A549 (cell line): ENCODE data around the gene SERTAD1. TPM values are rescaled to one million over a fixed set of nuclear protein-coding genes. Genes with fewer than 3 reads are reported as not detected.

ENCODE experiments used
- ATAC-seq, 2 experiments: fragments of 200-7000 bp in 1 of 2; fragments of >200 bp in 1 of 2; cut with Nextera tagmentation in 1 of 2; cut with Tn5 transposase in 1 of 2; 3 replicates each; pipeline versions ENCODE4 v1.8.0 to v1.9.1; 2018 to 2020; ENCODE audit warnings: mild to moderate bottlenecking in 1 of 2, moderate library complexity in 1 of 2
- CTCF ChIA-PET: fragments of 300-600 bp; sonication (Branson Sonifier 250); formaldehyde crosslinking; extraction: SDS; loops from one replicate; lab custom pipeline; 2021; ENCODE audit warnings: antibody characterized with exemption, inconsistent platforms; lab: Yijun Ruan, JAX
- POLR2A ChIA-PET: fragments of 350-600 bp; formaldehyde crosslinking; extraction: SDS; loops from one replicate; lab custom pipeline; 2021; ENCODE audit warnings: antibody characterized with exemption, inconsistent platforms; lab: Yijun Ruan, JAX
- DNase-seq, 2 experiments: peaks; one replicate each; pipeline versions ENCODE4 v3.0.0 to v3.0.0-alpha.2; 2011 to 2016; ENCODE audit warnings: low read depth in 1 of 2, low spot score in 1 of 2
- FAIRE-seq: peaks from 2 replicates; lab custom pipeline; 2011; peaks lifted over from hg19 to GRCh38; lab: Jason Lieb, UNC
- H3K27ac ChIP-seq, 2 experiments: fragments of >200 bp; sonication (Bioruptor Twin); formaldehyde crosslinking; 3 replicates each; pipeline ENCODE4 v1.5.1; 2016 to 2017
- H3K4me1 ChIP-seq: fragments of >200 bp; sonication (Bioruptor Twin); formaldehyde crosslinking; 3 replicates; pipeline ENCODE4 v1.6.1; 2016
- H3K4me2 ChIP-seq: fragments of >200 bp; sonication (Bioruptor Twin); formaldehyde crosslinking; 3 replicates; pipeline ENCODE4 v1.6.1; 2016
- H3K4me3 ChIP-seq: fragments of >200 bp; sonication (Bioruptor Twin); formaldehyde crosslinking; 3 replicates; pipeline ENCODE4 v1.5.1; 2016
- H3K9me3 ChIP-seq: fragments of >200 bp; sonication (Bioruptor Twin); formaldehyde crosslinking; 3 replicates; pipeline ENCODE4 v1.6.1; 2016
- BHLHE40 ChIP-seq: IDR thresholded peaks from 2 replicates; pipeline ENCODE4 v1.6.1; 2012; ENCODE audit warnings: low read depth, low read length, inconsistent platforms
- CEBPB ChIP-seq, 2 experiments: fragments of >200 bp in 1 of 2; sonication (Bioruptor Twin) in 1 of 2; formaldehyde crosslinking in 1 of 2; IDR thresholded peaks; 2 replicates each; pipeline ENCODE4 v1.6.1; 2012 to 2016
- CHD2 ChIP-seq: fragments of 150-350 bp; IDR thresholded peaks from 2 replicates; pipeline ENCODE4 v1.6.1; 2014; ENCODE audit warnings: low read length; ENCODE audit not compliant: partially characterized antibody
- ESRRA ChIP-seq: fragments of 150-350 bp; IDR thresholded peaks from 2 replicates; pipeline ENCODE4 v1.6.1; 2014; ENCODE audit warnings: mild to moderate bottlenecking, low read length, borderline replicate concordance
- HDAC2 ChIP-seq: fragments of 200-600 bp; sonication (generic); IDR thresholded peaks from 2 replicates; pipeline ENCODE4 v1.6.1; 2016
- HEYL ChIP-seq: fragments of 250-450 bp; sonication (Bioruptor Pico); IDR thresholded peaks from 2 replicates; pipeline ENCODE4 v1.8.0; 2021; ENCODE audit warnings: mild to moderate bottlenecking, moderate library complexity
- HOXA7 ChIP-seq: fragments of 250-450 bp; sonication (Bioruptor Pico); IDR thresholded peaks from 2 replicates; pipeline ENCODE4 v1.5.0; 2020; ENCODE audit warnings: mild to moderate bottlenecking, moderate library complexity
- MAZ ChIP-seq: fragments of 150-350 bp; IDR thresholded peaks from 2 replicates; pipeline ENCODE4 v1.6.1; 2014; ENCODE audit warnings: antibody characterized with exemption, low read depth, low read length, borderline replicate concordance
- NPAS2 ChIP-seq: fragments of 250-450 bp; sonication (Bioruptor Pico); IDR thresholded peaks from 2 replicates; pipeline ENCODE4 v1.8.0; 2022; ENCODE audit warnings: mild to moderate bottlenecking, moderate library complexity, borderline replicate concordance
- POLR2A ChIP-seq: IDR thresholded peaks from 2 replicates; pipeline ENCODE4 v1.6.1; 2012; ENCODE audit warnings: mild to moderate bottlenecking, low read length
- RCOR1 ChIP-seq: fragments of 150-350 bp; IDR thresholded peaks from 2 replicates; pipeline ENCODE4 v1.6.1; 2014; ENCODE audit warnings: antibody characterized with exemption, low read length, low read depth
- TFCP2L1 ChIP-seq: fragments of 250-450 bp; sonication (Bioruptor Pico); IDR thresholded peaks from 2 replicates; pipeline ENCODE4 v1.5.0; 2021; ENCODE audit warnings: mild to moderate bottlenecking
- TP53 ChIP-seq: fragments of 250-450 bp; sonication (Bioruptor Pico); IDR thresholded peaks from 2 replicates; pipeline ENCODE4 v1.5.0; 2021; ENCODE audit warnings: mild to moderate bottlenecking, moderate library complexity
- ZC3H11A ChIP-seq: fragments of 450-650 bp; IDR thresholded peaks from 2 replicates; pipeline ENCODE4 v1.6.1; 2014; ENCODE audit warnings: antibody characterized with exemption, mild to moderate bottlenecking
- ZNF302 ChIP-seq: fragments of 250-450 bp; sonication (Bioruptor Pico); IDR thresholded peaks from 2 replicates; pipeline ENCODE4 v1.9.0; 2021; ENCODE audit warnings: inconsistent platforms, mild to moderate bottlenecking, moderate library complexity
- WGBS: methylation state at CpG from one replicate; pipeline ENCODE4 v1.1.6; 2017; ENCODE audit errors: missing lambda C conversion rate; 5-methylcytosine and 5-hydroxymethylcytosine counted together
- polyA plus RNA-seq, 4 experiments: library from polyadenylated mRNA; depleted of rRNA in 3 of 4; stranded (reverse); fragments of >200 nt; fragmentation: RNase III in 1 of 4; extraction: RNeasy Plus Mini Kit Qiagen cat#74134 plus additional on column Dnase treatment in 1 of 4; gene quantifications; 2 replicates in 3 of 4; 3 replicates in 1 of 4; pipeline ENCODE4 v1.2.3, GENCODE V29; 2011 to 2017
- TF ChIP-seq, protein P1 (sequence below): fragments of >200 bp; sonication (Bioruptor Twin); formaldehyde crosslinking; IDR thresholded peaks from 2 replicates; pipeline ENCODE4 v1.6.1; 2016
- TF ChIP-seq, protein P2 (sequence below): fragments of 450-650 bp; IDR thresholded peaks from 2 replicates; pipeline ENCODE4 v1.6.1; 2014; ENCODE audit warnings: antibody characterized with exemption
- TF ChIP-seq, protein P3 (sequence below): IDR thresholded peaks from 2 replicates; pipeline ENCODE4 v1.6.1; 2012; ENCODE audit warnings: low read depth, borderline replicate concordance
- TF ChIP-seq, protein P4 (sequence below): IDR thresholded peaks from 2 replicates; pipeline ENCODE4 v1.6.1; 2012
- TF ChIP-seq, protein P5 (sequence below): fragments of >200 bp; sonication (Bioruptor Twin); formaldehyde crosslinking; IDR thresholded peaks from 3 replicates; pipeline ENCODE4 v1.6.1; 2016
- TF ChIP-seq, protein P6 (sequence below): IDR thresholded peaks from 2 replicates; pipeline ENCODE4 v1.6.1; 2012
- TF ChIP-seq, protein P7 (sequence below): fragments of 200-600 bp; sonication (generic); IDR thresholded peaks from 2 replicates; pipeline ENCODE4 v1.6.1; 2016; ENCODE audit warnings: antibody characterized with exemption, mild to moderate bottlenecking, moderate library complexity

The SERTAD1 gene
- polyA plus RNA-seq, 2 of the 4 experiments (the other 2 are of a cell fraction), result 10.7 to 13.6 TPM

DNA sequence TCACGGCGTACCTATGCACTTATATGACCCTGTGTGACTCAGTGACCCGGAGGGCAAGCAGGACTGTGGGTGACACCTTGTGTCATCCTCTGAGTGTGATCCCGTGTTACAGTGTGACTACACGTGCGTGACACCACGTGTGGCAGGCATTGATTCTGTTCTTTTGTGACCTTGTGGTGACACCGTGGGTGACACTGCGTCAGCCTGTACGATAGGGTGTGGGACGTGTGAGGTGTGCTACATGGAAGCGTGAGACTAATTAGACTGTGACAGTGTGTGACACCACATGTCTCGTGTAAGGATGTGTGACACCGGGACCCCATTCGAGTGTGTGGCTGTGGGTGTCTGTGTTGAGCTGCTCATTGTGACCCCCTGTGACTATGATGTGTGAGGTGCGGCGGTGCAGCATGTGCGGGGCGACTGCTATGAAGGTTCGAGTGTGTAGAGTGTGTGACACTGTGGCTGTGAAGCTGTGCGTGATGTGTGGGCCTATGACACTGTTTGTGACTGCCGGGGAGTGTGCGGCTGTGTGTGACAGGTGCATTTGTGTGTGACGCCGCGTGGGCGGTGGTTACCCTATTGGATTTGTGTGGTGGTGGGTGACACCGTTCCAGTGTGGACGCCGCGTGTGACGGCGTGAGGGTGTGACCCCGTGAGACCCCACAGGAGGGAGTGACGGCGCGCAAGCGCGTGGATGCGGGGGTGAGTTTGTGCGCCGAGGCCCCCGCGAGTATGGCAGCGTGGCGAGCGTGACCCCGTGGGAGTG is 40.6 kb upstream of the SERTAD1 start:
- POLR2A ChIA-PET, result interaction anchor here (0.5 to 5.3 kb wide), 31 partner anchors 8 to 1777 kb away, joined by 3 to 68 read pairs (median 5); partner anchors contain the start of genes ACTMAP, C19orf47, GSK3A and PLD3
- no peak for DNase-seq
- peaks cover 38% of the 10 kb centered on the region for H3K4me1 ChIP-seq
- peak; percentile 73 for TF ChIP-seq NPAS2 (CRISPR knock-in tag)
- TF ChIP-seq RCOR1, result 0 out of 2 replicates have a peak, but pooled peaks have one; percentile 27
- TF ChIP-seq, protein P1, sequence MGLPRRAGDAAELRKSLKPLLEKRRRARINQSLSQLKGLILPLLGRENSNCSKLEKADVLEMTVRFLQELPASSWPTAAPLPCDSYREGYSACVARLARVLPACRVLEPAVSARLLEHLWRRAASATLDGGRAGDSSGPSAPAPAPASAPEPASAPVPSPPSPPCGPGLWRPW, result no peak
- TF ChIP-seq HDAC2, result no peak
- TF ChIP-seq HOXA7, result no peak
- TF ChIP-seq, protein P2, sequence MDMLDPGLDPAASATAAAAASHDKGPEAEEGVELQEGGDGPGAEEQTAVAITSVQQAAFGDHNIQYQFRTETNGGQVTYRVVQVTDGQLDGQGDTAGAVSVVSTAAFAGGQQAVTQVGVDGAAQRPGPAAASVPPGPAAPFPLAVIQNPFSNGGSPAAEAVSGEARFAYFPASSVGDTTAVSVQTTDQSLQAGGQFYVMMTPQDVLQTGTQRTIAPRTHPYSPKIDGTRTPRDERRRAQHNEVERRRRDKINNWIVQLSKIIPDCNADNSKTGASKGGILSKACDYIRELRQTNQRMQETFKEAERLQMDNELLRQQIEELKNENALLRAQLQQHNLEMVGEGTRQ, result peak; percentile 72
- TF ChIP-seq CEBPB (IDR thresholded peaks at IDR 0.05), result no peak
- TF ChIP-seq POLR2A, result no peak
- TF ChIP-seq, protein P3, sequence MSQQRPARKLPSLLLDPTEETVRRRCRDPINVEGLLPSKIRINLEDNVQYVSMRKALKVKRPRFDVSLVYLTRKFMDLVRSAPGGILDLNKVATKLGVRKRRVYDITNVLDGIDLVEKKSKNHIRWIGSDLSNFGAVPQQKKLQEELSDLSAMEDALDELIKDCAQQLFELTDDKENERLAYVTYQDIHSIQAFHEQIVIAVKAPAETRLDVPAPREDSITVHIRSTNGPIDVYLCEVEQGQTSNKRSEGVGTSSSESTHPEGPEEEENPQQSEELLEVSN, result no peak
- no peak for TF ChIP-seq HEYL (CRISPR knock-in tag)
- peak; percentile 62; the same call in 1 of the 2 replicates for TF ChIP-seq ESRRA
- TF ChIP-seq TP53 (CRISPR knock-in tag), result peak; percentile 71; the same call in 1 of the 2 replicates
- peak; percentile 77 for TF ChIP-seq BHLHE40
- TF ChIP-seq ZC3H11A, result peak; percentile 14; the same call in 1 of the 2 replicates
- TF ChIP-seq TFCP2L1 (CRISPR knock-in tag), result peak; percentile 74; the same call in 1 of the 2 replicates
- TF ChIP-seq, all 56 proteins: peak for 8
- CTCF ChIA-PET, result interaction anchor here (1.3 to 46.6 kb wide), 24 partner anchors 9 to 327 kb away, joined by 3 to 950 read pairs (median 28); partner anchors contain the start of genes LTBP4, PRX and SERTAD1
- FAIRE-seq (no peak), ATAC-seq (peak; percentile 0 to 41; a peak in 2 of 6 replicates)
- 24% methylated on average over 48 of the region's 48 CpGs for WGBS
- Histone ChIP-seq H3K4me3 (peak overlapping the region; percentile 40), H3K9me3 (no peaks in the 10 kb centered on the region), H3K27ac (peak overlapping the region in 1 of 2 experiments; percentile 69; a peak in 3 of 6 replicates), H3K4me2 (peak overlapping the region; percentile 81)

DNA sequence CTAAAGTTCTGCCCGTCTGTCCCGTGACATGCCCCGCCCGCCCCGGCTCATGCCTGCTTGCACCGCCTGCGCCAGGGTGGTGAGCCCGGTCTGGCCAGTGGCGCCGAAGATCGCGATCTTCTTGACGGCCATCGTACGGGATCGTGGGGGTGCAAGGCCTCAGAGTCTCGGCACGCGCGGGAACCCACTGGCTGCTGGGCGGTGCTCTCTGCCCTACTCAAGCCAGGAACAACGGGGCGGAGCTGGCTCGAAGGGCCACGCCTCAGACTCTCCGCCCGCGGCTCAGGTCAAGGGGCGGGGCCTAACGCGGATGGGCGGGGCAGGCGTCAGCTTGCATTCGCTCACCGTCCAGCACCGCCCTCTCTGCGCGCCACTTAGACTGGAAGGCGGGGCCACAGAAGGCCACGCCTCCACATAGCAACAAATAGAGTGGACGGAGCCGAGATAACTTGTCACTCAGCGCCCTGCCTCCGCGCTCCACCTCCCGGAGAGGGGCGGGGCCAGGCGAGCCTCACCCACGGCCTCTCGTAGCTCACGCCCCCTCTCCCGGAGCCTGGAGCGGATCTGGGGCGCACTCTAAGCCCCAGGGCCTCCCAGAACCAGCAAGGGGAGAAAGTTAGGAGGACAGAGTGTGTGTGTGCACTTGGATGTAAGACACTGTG is 39.9 kb upstream of the SERTAD1 start, which contains the start of gene BLVRB:
Gene BLVRB, minus strand, starts transcription at position 189 of the 662 bp plus-strand sequence. Its CDS starts 57 bp downstream, at position 132.
- CTCF ChIA-PET, result interaction anchor here (1.0 to 46.6 kb wide), 34 partner anchors 9 to 326 kb away, joined by 3 to 950 read pairs (median 20); partner anchors contain the start of genes LTBP4, PRX and SERTAD1
- TF ChIP-seq, protein P4, sequence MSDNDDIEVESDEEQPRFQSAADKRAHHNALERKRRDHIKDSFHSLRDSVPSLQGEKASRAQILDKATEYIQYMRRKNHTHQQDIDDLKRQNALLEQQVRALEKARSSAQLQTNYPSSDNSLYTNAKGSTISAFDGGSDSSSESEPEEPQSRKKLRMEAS, result peak; percentile 90
- TF ChIP-seq ZNF302, result no peak
- TF ChIP-seq, protein P3, result peak; percentile 85
- peak; percentile 5; the same call in 1 of the 2 replicates for TF ChIP-seq MAZ
- TF ChIP-seq, protein P5, sequence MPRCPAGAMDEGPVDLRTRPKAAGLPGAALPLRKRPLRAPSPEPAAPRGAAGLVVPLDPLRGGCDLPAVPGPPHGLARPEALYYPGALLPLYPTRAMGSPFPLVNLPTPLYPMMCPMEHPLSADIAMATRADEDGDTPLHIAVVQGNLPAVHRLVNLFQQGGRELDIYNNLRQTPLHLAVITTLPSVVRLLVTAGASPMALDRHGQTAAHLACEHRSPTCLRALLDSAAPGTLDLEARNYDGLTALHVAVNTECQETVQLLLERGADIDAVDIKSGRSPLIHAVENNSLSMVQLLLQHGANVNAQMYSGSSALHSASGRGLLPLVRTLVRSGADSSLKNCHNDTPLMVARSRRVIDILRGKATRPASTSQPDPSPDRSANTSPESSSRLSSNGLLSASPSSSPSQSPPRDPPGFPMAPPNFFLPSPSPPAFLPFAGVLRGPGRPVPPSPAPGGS, result 0 out of 3 replicates have a peak, but pooled peaks have one; percentile 58
- TF ChIP-seq ZC3H11A, result no peak
- TF ChIP-seq, protein P2, result peak; percentile 56; the same call in 1 of the 2 replicates
- TF ChIP-seq, protein P6, sequence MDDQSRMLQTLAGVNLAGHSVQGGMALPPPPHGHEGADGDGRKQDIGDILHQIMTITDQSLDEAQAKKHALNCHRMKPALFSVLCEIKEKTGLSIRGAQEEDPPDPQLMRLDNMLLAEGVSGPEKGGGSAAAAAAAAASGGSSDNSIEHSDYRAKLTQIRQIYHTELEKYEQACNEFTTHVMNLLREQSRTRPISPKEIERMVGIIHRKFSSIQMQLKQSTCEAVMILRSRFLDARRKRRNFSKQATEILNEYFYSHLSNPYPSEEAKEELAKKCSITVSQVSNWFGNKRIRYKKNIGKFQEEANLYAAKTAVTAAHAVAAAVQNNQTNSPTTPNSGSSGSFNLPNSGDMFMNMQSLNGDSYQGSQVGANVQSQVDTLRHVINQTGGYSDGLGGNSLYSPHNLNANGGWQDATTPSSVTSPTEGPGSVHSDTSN, result 0 out of 2 replicates have a peak, but pooled peaks have one; percentile 61
- TF ChIP-seq BHLHE40, result peak; percentile 94
- peak; percentile 95 for TF ChIP-seq POLR2A
- TF ChIP-seq CHD2, result peak; percentile 90
- TF ChIP-seq, protein P7, sequence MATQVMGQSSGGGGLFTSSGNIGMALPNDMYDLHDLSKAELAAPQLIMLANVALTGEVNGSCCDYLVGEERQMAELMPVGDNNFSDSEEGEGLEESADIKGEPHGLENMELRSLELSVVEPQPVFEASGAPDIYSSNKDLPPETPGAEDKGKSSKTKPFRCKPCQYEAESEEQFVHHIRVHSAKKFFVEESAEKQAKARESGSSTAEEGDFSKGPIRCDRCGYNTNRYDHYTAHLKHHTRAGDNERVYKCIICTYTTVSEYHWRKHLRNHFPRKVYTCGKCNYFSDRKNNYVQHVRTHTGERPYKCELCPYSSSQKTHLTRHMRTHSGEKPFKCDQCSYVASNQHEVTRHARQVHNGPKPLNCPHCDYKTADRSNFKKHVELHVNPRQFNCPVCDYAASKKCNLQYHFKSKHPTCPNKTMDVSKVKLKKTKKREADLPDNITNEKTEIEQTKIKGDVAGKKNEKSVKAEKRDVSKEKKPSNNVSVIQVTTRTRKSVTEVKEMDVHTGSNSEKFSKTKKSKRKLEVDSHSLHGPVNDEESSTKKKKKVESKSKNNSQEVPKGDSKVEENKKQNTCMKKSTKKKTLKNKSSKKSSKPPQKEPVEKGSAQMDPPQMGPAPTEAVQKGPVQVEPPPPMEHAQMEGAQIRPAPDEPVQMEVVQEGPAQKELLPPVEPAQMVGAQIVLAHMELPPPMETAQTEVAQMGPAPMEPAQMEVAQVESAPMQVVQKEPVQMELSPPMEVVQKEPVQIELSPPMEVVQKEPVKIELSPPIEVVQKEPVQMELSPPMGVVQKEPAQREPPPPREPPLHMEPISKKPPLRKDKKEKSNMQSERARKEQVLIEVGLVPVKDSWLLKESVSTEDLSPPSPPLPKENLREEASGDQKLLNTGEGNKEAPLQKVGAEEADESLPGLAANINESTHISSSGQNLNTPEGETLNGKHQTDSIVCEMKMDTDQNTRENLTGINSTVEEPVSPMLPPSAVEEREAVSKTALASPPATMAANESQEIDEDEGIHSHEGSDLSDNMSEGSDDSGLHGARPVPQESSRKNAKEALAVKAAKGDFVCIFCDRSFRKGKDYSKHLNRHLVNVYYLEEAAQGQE, result peak; percentile 93

More for the DNA sequence above, 39.9 kb upstream of the SERTAD1 start, which contains the start of gene BLVRB:
- peak; percentile 73 to 88 for ATAC-seq
- Histone ChIP-seq H3K4me2 (peak within 1 kb of the TSS; percentile 88), H3K4me1 (peaks cover 38% of the 10 kb centered on the region), H3K9me3 (no peaks in the 10 kb centered on the region), H3K4me3 (peak within 1 kb of the TSS; percentile 62), H3K27ac (peak within 1 kb of the TSS; percentile 86 to 89)
- WGBS, result 2% methylated on average over 38 of the region's 54 CpGs
- FAIRE-seq, result peak; percentile 88
- POLR2A ChIA-PET, result interaction anchor here (0.5 to 5.3 kb wide), 32 partner anchors 8 to 1777 kb away, joined by 3 to 68 read pairs (median 5); partner anchors contain the start of genes ACTMAP, C19orf47, GSK3A and PLD3
- DNase-seq, result peak; percentile 98 to 100
